Muscle of back (tissue), 11 donors: ENCODE measurements around the gene DNAAF5. TPM values are rescaled to one million over a fixed set of nuclear protein-coding genes. Genes with fewer than 3 reads are reported as not detected.
A peak's percentile ranks its signal among the peaks of the same experiment; 100 is the strongest.
"Not testable (repeated sequence)": the region's sequence is repeated elsewhere in the genome, so short reads cannot be mapped to it uniquely, and the experiment has no call there.

Source experiments
- DNase-seq, 3 donors: peaks; one replicate each; pipeline versions ENCODE4 v3.0.0 to v3.0.0-alpha.2; 2013
- polyA plus RNA-seq, 10 donors: library from polyadenylated mRNA; unstranded; fragments of 120-200 nt; gene quantifications; one replicate each; pipeline ENCODE4 v1.2.1, GENCODE V29; 2013; ENCODE audit not compliant: insufficient read length in 10 of 10

Gene DNAAF5
- polyA plus RNA-seq, 10 donors, result 21.5 to 31.2 (median 24.9) TPM

- DNase-seq, result no peak
These were observed 54.0 kb downstream of the DNAAF5 start for GRCh38 chr7:780516-780915.

- no peak for DNase-seq
These were observed 54.8 kb downstream of the DNAAF5 start for GRCh38 chr7:781186-781849.

GRCh38 chr7:781936-782529, 55.5 kb downstream of the DNAAF5 start:
- DNase-seq, result no peak

- DNase-seq, result no peak
These were observed 56.4 kb downstream of the DNAAF5 start for GRCh38 chr7:782718-783449.

- DNase-seq, result no peak
These were observed 57.3 kb downstream of the DNAAF5 start for GRCh38 chr7:783556-784490.

GRCh38 chr7:784971-785370, 58.5 kb downstream of the DNAAF5 start:
- DNase-seq, result no peak

GRCh38 chr7:785416-785815, 58.9 kb downstream of the DNAAF5 start:
- no peak for DNase-seq

- peak in 1 of 3 donors; percentile 70 for DNase-seq
These were observed 60.2 kb downstream of the DNAAF5 start for GRCh38 chr7:786472-787255.

- DNase-seq, result no peak
These were observed 61.1 kb downstream of the DNAAF5 start for GRCh38 chr7:787332-788240.

- DNase-seq, result no peak
These were observed 65.0 kb downstream of the DNAAF5 start for GRCh38 chr7:791519-791918.

- DNase-seq, result no peak
These were observed 67.7 kb downstream of the DNAAF5 start for GRCh38 chr7:794207-794606.

- DNase-seq, result no peak
These were observed 68.3 kb downstream of the DNAAF5 start for GRCh38 chr7:794671-795329.

GRCh38 chr7:796434-797169, 70.1 kb downstream of the DNAAF5 start:
- not testable (repeated sequence) for DNase-seq

GRCh38 chr7:798921-799470, 72.5 kb downstream of the DNAAF5 start:
- no peak for DNase-seq

GRCh38 chr7:800692-801091, 74.2 kb downstream of the DNAAF5 start:
- peak in 1 of 3 donors; percentile 51 for DNase-seq

- not testable (repeated sequence) for DNase-seq
These were observed 74.9 kb downstream of the DNAAF5 start for GRCh38 chr7:801351-801750.

- peak in 1 of 3 donors; percentile 61 for DNase-seq
These were observed 75.5 kb downstream of the DNAAF5 start for GRCh38 chr7:801940-802381.
